Stimulated activated CD8-positive, alpha-beta memory T cell treated with anti-CD3 and anti-CD28 coated beads, Interleukin-4, amount 100 ng/mL, for 48 hours (primary cell): Measurements from ENCODE around the gene JARID2.
A peak's percentile ranks its signal among the peaks of the same experiment; 100 is the strongest.
"Not testable (repeated sequence)": the region's sequence is repeated elsewhere in the genome, so short reads cannot be mapped to it uniquely, and the experiment has no call there.

ENCODE experiments used
- DNase-seq: peaks from one replicate; pipeline ENCODE4 v3.0.0-alpha.2; 2020

Gene JARID2

DNA sequence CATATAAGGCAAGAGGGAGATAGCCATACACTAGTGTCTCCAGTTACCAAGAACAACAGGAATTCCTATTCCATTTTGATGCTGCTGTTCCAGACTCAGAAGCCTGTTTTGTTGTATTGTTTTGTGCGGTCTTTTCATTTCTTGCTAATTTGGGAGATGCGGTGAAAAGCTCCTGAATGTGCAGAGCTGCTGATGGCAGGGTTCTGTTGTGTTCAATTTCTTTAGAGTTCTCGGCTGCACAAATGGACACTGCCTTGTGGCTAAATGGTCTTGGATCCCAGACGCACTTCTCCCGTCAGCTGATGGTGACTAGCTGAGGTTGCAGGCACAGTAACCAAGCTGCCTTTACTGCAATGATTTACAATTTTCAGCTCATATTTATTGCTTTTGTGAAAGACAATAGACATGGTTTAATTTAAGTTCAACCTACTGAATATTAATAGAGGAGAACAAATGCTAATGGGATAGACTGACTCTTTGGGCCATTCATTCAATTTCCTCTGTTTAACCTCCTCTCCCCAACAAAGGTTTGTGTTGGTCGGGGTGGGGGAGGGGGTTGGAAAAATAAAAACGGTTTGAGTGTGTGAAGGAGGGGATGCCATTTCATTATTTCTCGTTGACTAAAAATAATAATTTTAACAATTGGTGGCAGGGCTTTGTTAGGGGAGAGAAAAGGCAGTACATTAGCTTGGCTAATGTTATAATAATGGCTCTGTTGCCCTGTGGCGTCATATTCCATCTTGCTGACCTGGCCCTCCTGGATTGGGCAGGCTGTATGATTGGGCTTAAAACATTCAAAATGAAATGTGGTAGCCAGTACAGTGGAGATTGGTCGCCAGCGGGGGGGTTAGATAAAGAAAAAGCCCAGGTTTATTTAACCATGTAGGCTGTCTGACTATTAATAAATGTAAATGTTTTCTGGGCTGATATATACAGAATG, 159.5 kb downstream of the JARID2 start:
- no peak for DNase-seq

DNA sequence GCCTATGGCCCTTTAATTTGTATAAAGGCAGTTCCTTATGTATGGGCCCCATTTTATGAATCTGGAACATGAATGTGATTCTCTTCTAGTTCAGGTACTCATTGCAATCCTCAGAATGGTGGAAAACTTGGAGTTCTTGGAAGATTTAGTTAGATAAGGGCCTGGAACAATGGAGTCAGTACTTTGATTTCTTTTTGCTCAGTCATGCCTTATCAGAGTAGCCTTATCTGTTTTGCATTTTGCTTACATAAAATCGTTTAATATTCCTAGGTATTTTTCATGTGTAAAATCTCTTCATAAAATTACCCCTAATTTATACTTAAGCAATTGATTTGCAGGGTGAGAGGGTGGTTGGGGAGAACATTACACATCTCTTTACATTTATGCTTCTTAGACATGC, 160.6 kb downstream of the JARID2 start:
- DNase-seq, result no peak

DNA sequence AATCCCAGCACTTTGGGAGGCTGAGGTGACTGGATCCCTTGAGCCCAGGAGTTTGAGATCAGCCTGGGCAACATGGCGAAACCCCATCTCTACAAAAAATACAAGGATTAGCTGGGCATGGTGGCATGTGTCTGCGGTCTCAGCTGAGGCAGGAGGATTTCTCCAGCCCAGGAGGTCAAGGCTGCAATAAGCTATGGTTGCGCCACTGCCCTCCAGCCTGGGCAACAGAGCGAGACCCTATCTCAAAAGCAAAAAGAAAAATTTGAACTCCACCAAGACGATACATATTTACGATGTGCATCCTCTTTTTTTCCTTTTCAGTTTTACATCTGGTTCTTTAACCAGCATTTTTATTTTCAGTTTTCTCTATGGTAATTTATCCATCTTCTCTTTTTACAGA, 162.1 kb downstream of the JARID2 start:
- no peak for DNase-seq

DNA sequence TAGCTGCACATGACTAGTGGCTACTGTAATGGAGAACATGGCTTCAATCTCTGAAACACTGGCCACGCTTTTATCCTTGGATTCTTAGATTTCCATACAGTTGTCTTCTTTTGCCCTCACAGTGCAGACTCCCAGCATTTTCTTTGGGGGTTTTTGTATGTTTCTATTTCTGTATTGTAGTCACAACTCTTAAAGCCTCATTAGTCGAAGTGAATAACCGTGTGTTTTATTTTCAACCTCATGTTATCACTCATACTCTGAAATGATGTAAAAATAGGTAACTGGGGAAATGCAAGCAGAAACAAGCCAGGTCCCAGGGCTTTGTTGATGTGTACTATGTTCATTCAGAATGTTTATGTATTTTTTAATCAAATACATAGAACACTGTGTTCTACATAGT, 162.9 kb downstream of the JARID2 start:
- DNase-seq, result no peak

DNA sequence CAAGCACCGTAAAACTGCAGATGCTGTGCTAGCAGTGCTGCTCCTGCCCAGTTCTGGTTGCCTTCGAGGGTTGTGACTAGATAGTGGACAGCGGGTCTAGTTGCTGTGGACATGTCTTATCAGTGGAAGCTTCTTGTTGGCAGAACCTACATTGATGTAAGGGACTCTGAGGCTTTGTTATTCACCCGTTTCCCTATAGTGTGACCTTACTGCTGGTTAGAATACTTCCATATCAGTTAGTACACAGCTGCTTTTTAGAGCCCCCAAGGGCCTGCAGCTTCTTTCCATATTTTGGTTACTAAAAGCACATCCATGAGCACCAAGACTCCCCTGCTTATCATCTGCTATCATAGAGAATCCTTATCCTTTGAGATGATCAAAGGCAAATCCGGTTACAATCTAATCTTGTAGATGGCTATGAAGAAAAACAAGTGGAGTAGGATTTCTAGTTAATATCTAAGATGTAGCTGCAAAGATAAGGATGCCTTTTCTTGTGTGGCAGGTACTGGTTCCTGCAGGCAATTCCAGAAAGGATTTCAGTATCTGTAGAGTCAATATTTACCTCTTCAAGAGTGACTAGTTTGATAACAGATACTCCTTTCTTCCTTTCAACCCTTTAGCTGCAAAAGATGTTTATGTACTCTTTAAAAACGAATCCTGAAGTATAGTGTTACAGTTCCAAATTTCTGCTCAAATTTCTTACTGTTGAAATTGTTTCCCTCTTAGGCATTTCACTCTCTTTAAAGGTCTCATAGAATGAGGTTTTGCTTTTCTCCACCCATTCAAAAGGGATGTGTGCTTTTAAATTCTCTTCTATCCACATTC, 163.6 kb downstream of the JARID2 start:
- DNase-seq, result no peak

DNA sequence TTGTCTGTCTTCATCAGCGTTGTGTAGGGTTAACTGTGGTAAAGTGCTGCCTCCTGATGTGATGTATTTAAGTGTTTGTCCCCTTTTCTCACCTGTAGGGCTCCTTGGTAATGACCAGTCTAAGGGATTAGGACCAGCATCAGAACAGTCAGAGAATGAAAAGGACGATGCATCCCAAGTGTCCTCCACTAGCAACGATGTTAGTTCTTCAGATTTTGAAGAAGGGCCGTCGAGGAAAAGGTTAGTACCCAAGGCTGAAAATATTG, 164.2 kb downstream of the JARID2 start:
- no peak for DNase-seq

DNA sequence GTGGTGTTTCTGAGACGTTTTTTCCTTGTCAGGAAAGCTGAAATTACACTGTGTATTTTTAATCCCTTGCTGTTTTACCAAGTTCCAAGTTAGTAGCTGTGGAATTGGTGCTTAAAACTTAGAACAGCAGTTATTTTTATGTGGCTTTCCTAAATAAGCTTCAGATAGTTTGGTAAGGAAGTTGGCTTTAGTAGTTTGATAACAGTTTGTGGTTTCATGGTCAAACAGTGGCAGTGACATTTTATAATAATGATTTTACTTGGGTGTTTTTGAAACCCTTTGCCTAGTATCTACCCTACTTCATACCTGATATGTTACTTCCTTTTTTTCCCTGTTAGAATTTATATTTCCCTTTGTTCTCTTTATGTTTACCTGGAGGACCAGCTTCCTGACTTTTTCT, 164.9 kb downstream of the JARID2 start:
- no peak for DNase-seq

DNA sequence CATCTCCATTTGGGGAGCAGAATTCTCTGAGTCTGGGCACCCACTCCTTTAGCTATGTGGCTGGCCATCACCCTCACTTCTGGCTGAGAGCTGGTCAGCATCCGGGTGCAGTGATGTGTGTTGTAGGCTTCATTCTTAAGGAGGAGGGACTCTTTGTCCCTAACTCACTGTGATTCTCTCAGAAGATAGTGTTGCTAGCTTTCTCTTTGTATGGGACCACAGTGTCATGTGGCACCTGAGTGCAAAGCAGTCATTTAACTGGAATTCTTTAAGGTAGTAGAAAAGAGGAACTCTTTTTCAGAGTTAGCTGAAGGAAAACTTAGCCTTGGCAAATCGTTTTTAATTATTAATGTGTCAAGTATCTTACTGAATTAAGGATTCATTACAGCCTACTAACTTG, 165.9 kb downstream of the JARID2 start:
- no peak for DNase-seq

DNA sequence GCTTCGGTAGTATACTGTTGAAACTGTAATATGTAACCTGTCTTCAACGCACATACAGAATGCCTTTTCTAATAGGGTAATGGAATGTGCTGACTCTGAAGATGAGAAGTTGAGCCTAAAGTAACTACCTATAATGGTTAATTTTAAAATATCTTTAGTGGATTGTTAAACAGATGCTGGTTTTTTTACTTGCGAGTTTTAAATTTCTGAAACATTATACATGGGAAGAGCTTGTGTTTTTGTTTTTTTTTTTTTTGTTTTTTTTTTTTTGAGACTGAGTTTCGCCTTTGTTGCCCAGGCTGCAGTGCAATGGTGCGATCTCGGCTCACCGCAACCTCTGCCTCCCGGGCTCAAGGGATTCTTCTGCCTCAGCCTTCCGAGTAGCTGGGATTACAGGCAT, 166.9 kb downstream of the JARID2 start:
- no peak for DNase-seq

DNA sequence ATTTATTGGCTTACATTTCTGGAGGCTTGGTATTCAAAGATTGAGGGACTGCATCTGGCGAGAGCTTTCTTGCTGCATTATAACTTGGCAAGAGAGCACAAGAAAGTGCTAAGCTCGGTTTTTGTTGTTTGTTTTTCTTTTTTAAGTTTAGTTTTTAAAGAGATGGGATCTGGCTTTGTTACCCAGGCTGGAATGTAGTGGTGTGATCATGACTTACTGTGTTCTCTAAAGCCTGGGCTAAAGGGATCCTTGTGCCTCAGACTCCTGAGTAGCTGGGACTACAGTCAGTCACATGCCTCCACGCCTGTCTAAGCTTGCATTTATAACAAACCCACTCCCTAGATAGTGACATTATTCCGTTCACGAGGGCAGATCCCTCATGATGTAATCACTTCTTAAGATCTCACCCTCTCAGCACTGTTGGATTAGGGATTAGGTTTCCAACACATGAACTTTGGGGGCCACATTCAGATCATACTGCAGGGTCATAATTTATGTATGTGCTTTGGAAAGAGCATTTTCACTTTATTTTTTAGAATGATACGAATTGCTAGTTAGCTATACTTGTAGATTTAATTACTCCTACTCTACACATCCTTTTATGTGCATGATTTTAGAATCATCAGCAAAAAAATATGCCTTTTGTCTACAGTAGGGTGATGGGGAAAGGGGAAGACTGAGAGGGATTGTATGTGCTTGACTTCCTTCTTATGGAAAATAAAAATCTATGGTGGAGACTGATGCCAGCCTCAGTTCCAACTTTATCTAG, 167.8 kb downstream of the JARID2 start:
- no peak for DNase-seq

DNA sequence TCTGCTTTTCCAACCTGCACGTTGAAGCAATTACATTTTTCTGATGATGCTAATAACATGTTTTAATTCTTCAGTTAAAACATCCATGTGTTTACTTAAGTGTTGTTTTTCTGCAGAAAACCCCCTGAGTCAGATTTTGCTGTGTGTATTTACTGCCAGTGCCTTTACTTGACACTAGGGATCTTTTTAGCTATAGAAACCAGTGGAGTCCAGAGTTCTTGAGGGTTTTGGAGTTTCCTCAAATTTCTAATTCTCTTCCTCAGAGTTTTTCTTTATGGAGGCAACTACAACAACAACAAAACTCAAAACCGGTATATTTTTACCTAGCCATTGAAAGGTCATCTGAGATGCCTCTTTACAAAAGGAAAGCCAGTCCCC, 168.4 kb downstream of the JARID2 start:
- DNase-seq, result no peak

DNA sequence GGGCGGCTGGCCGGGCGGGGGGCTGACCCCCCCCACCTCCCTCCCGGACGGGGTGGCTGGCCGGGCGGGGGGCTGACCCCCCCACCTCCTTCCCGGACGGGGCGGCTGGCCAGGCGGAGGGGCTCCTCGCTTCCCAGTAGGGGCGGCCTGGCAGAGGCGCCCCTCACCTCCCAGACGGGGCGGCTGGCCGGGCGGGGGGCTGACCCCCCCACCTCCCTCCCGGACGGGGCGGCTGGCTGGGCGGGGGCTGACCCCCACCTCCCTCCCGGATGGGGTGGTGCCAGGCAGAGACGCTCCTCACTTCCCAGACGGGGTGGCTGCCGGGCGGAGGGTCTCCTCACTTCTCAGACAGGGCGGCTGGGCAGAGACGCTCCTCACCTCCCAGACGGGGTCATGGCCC, 169.8 kb downstream of the JARID2 start:
- not testable (repeated sequence) for DNase-seq

DNA sequence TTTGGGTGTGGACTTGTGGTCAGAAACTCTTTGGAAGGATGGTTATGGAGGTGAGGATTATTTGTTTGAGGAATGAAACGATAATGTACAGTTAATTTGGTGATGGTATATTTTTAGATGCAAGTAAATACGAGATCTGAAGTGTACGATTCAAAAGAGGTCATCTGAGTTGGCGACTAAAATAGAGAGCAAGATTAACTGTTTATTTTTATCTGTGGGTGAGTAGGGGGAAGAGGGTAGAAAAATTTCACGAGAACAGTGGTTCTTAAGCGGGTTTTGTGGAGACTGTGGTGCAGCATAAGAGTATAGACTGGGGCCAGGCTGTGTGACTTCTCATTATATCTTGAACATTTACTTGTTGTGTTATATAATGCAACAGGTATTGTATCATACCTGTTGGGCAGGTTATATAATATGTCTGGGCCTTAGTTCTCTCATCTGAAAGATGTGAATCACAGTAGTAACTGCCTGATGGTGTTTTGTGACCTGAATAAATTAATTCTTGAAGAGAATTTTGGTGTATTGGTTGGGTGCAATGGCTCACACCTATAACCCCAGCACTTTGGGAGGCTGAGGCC, 171.2 kb downstream of the JARID2 start:
- no peak for DNase-seq

DNA sequence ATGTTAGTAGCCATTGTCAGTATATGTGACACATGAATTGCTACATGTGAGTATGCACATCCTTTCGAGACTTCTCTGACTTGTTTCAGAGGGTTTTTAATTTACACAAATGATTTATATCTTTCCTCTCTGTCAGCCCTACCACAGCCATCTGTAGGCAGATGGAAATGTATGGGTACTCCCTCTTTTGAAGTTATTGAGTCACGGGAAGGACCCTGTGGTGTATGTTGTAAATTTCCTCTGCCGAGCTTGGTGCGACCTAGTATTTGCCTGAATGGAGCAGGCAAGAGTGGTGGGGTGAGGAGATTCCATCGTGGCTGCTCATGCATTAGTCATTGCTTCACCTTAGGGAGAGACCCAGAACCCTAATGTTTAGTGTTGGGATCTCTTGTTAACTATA, 171.9 kb downstream of the JARID2 start:
- DNase-seq, result peak; percentile 56

DNA sequence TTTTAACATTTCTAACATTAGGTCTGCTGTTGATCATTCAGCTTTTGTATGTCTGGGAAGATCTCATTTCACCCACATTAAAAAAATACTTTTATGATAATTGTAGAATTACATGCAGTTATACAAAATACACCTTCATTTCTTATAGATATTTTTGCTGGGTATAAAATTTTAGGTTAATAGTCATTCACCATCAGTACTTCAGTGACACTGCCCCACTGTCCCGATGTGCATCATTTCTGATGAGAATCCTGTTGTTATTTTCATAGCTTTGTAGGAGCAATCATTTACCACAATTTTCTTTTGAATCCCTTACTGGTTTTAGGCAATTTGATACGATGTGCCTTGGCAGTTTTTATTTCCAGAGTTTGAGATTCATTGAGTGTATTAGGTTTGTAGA, 173.6 kb downstream of the JARID2 start:
- DNase-seq, result no peak

DNA sequence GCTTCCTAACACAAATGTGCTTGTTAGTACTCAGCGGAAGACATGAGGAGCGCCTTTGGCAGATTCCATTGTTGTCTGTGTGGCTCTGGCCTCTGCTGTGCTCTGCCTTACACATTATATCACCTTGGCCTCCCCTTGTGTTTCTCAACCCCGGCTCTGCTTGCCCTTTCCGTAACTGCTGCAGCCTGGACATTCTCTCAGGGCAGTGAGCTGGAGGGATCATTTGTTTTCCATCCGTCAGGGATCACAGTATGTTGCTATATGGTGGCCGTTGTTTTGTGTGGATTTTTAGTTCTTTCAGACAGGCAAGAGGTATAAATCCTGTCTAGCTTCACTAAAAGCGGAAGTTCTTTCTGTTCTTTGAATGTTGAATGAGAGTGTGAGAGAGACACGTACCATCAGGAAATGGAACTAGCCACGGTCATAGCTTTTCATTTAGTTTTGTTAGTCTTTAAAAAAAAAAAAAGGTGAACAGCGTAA, 175.1 kb downstream of the JARID2 start:
- no peak for DNase-seq

DNA sequence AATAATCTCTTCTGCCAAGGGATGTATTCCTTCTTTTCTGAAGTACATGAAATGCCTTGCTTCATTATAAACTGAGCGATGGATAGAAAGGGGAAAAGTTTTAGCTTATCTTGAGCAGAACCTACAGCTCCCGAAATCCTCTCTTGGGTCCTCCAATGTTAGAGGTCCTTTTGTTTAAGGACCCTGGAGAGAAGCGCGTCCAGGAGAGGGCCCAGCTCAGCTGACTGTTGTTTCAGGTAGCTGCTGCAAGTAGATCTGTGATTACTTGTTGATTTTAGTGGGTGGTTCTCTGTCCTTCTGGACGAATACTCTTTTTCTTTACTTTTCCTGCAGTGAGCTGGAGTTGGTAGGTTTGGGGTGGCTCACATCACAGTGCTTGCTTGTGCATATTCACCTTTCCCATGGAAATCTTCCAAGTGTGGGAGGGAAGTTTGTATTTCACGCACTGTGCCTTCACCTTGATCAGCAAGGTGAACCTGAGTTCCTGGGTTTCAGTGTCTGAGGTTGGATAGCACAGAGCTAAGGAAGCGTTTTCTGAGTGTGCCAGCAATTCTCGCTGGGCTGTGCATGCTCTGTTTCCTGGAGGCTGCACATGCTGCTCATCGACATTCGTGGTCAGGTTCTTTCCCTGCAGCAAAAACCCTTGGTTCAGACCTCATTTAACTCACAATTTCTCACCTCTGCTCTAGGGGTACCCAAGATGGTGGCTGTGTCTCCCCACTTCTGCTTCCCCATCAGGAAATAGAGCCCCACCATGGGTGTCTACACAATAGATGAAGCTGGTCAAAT, 176.3 kb downstream of the JARID2 start:
- peak; percentile 52 for DNase-seq

DNA sequence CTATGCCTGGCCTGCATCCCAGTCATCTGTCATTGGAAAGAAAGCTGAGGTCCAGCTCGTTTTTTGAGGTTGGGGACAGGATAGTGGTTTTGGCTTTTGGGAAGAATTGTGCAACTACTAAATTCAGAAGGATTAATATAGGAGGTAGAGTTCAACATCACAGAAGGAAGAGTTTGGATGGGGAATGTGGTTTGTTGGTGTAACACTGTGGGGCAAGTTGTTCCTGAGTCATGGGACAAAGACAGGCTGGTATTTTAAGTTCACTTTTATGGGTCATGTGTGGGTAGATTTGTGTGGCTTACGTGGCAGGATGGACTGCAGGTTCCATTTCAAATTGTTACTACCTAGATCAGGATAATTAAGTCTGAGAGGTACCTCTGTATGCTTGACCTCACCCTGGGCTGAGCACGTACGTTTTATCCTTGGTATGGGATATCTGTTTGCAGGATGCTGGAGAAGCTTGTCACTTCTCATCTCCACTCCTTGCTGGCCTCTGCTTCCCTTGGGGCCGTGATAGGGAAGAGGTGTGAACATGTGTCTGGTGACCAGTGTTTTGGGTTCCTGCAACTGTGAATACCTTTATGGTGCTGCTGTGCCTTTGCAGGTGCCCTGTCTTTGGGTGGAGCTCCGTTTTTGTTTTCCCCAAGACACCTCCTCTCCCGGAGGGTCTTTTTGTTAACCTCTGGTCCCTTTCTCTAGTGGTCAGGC, 177.6 kb downstream of the JARID2 start:
- no peak for DNase-seq

DNA sequence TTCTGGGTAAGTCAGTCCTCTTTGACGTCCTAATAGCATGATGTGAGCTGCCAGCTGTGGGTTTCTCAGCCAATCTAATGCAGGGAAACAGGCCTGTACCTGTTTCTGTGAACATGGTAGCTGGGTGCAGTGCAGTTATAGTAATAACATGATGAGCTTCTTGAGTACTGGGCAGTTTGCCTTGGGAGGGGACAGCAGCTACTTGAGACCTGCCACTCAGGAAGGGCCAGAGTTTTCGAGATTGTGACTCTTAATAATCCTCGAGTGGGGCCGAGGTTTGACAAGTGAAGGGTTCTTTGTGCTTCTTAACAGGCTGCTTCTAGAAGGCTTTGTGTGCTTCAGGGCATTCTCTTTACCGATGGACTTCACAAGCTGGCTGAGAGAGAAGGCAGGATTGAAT, 180.1 kb downstream of the JARID2 start:
- DNase-seq, result no peak

DNA sequence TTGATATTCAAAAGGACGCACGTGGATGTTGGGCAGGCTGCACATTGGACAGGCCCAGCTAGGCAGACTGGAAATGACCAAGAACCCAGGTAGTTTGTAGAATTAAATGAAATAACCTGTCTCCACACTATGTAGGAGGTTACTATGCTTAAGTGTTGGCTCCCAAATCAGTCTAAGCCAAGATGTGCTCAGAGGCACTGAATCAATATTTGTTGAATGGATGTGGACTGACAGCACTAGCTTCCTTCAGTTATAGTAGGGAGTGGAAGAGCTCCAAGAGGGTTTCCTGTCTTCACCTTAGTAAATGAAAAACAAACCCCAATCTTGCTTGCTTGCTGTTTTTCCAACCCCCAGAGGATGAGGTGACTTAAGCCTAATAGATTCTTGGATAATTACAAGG, 180.5 kb downstream of the JARID2 start:
- DNase-seq, result no peak

DNA sequence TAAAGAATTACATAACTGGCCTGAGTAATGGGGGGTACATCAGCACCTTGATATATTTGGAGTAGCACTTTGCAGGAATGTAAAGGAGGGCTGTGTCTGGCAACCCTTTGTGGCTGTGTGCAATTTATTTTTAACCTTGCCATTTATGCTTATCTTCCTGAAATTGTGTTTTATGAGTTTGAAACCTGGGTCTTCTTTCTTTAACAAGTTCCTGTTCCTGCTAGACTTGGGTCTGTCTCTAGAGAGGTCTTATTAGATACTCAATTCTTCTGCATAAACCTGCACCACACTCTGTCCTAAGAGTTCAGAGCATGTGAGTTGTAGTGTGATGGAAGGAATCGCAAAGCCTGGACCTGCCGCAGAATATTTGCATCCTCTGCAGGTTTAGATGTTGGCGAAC, 181.0 kb downstream of the JARID2 start:
- no peak for DNase-seq
